GM18511 (cell line): ENCODE measurements around the gene BSDC1.
"Not testable (repeated sequence)": the region's sequence is repeated elsewhere in the genome, so short reads cannot be mapped to it uniquely, and the experiment has no call there.

ENCODE experiments used
- ATAC-seq: cut with Tn5 transposase; IDR thresholded peaks from one replicate; pipeline ENCODE4 v1.9.1; 2021; ENCODE audit warnings: mild to moderate bottlenecking, moderate library complexity; ENCODE audit not compliant: unreplicated experiment

The BSDC1 gene

GRCh38 chr1:32361308-32361673 is 33.0 kb downstream of the BSDC1 start:
- no peak for ATAC-seq

GRCh38 chr1:32358435-32358834 is 35.8 kb downstream of the BSDC1 start:
- ATAC-seq, result no peak

- ATAC-seq, result no peak
These were observed 36.6 kb downstream of the BSDC1 start for GRCh38 chr1:32357614-32358013.

- no peak for ATAC-seq
These were observed 37.8 kb downstream of the BSDC1 start for GRCh38 chr1:32356478-32356877.

- ATAC-seq, result not testable (repeated sequence)
These were observed 38.5 kb downstream of the BSDC1 start for GRCh38 chr1:32355778-32356177.

- ATAC-seq, result no peak
These were observed 40.2 kb downstream of the BSDC1 start for GRCh38 chr1:32353886-32354570.

GRCh38 chr1:32353431-32353830 is 40.8 kb downstream of the BSDC1 start:
- ATAC-seq, result no peak

GRCh38 chr1:32352831-32353383 is 41.3 kb downstream of the BSDC1 start:
- ATAC-seq, result no peak

- ATAC-seq, result no peak
These were observed 41.9 kb downstream of the BSDC1 start for GRCh38 chr1:32352239-32352745.

- ATAC-seq, result peak; percentile 87
These were observed 42.6 kb downstream of the BSDC1 start for GRCh38 chr1:32351399-32352238.

GRCh38 chr1:32350785-32351398 is 43.3 kb downstream of the BSDC1 start:
- peak; percentile 44 for ATAC-seq

- ATAC-seq, result no peak
These were observed 45.0 kb downstream of the BSDC1 start for GRCh38 chr1:32349211-32349708.

- no peak for ATAC-seq
These were observed 47.6 kb downstream of the BSDC1 start for GRCh38 chr1:32346532-32347157.

GRCh38 chr1:32345289-32345827 is 48.9 kb downstream of the BSDC1 start:
- ATAC-seq, result no peak

- no peak for ATAC-seq
These were observed 51.5 kb downstream of the BSDC1 start for GRCh38 chr1:32342704-32343103.

- ATAC-seq, result no peak
These were observed 52.3 kb downstream of the BSDC1 start for GRCh38 chr1:32341971-32342370.

GRCh38 chr1:32341186-32341757 is 53.0 kb downstream of the BSDC1 start:
- no peak for ATAC-seq

GRCh38 chr1:32339363-32339978 is 54.8 kb downstream of the BSDC1 start:
- no peak for ATAC-seq

GRCh38 chr1:32338637-32339145 is 55.5 kb downstream of the BSDC1 start:
- ATAC-seq, result no peak
